Caco-2 (cell line): ENCODE results near the gene PSEN1. TPM values are rescaled to one million over a fixed set of nuclear protein-coding genes. Genes with fewer than 3 reads are reported as not detected.

Experiments
- BruUV-seq: library from RNA; stranded (reverse); fragments of 400-500 nt; replicated peaks from 2 replicates; lab custom pipeline; 2021; lab: Mats Ljungman, UMichigan
- CTCF ChIA-PET: fragments of 300-600 bp; sonication (Branson Sonifier 250); formaldehyde crosslinking; loops from one replicate; lab custom pipeline; 2022; ENCODE audit warnings: antibody characterized with exemption; lab: Charles Lee
- POLR2A ChIA-PET: fragments of 300-600 bp; sonication (Branson Sonifier 250); formaldehyde crosslinking; loops from one replicate; lab custom pipeline; 2022; ENCODE audit warnings: antibody characterized with exemption; lab: Charles Lee
- DNase-seq, 2 experiments: peaks; one replicate each; pipeline versions ENCODE4 v3.0.0 to v3.0.0-alpha.2; 2020 to 2022
- H3K27me3 ChIP-seq: replicated peaks from 2 replicates; pipeline ENCODE4 v1.6.0; 2011; ENCODE audit warnings: low read length; ENCODE audit not compliant: control insufficient read depth, insufficient read depth
- H3K36me3 ChIP-seq: 2 replicates; pipeline ENCODE4 v1.5.1; 2011; ENCODE audit warnings: low read length; ENCODE audit not compliant: control insufficient read depth, insufficient read depth
- H3K4me1 ChIP-seq: fragments of 250-450 bp; sonication (Bioruptor Pico); 2 replicates; pipeline ENCODE4 v1.5.1; 2020; ENCODE audit warnings: mild to moderate bottlenecking
- H3K4me3 ChIP-seq: 2 replicates; pipeline ENCODE4 v1.5.1; 2011; ENCODE audit warnings: low read depth, mild to moderate bottlenecking, control low read depth, low read length
- H3K9me3 ChIP-seq: fragments of 250-450 bp; sonication (Bioruptor Pico); 2 replicates; pipeline ENCODE4 v1.5.1; 2020; ENCODE audit warnings: mild to moderate bottlenecking, moderate library complexity
- H3K27ac Mint-ChIP-seq: one replicate; pipeline ENCODE4 v1.8.0; 2022; ENCODE audit warnings: mixed read lengths; ENCODE audit not compliant: unreplicated experiment
- H3K27me3 Mint-ChIP-seq: one replicate; pipeline ENCODE4 v1.8.0; 2022; ENCODE audit warnings: mixed read lengths; ENCODE audit not compliant: insufficient read depth, unreplicated experiment
- H3K36me3 Mint-ChIP-seq: one replicate; pipeline ENCODE4 v1.8.0; 2022; ENCODE audit warnings: mild to moderate bottlenecking, mixed read lengths; ENCODE audit not compliant: insufficient read depth, unreplicated experiment
- H3K4me1 Mint-ChIP-seq: one replicate; pipeline ENCODE4 v1.8.0; 2022; ENCODE audit warnings: low read depth, mixed read lengths; ENCODE audit not compliant: unreplicated experiment
- H3K4me3 Mint-ChIP-seq: one replicate; pipeline ENCODE4 v1.8.0; 2022; ENCODE audit warnings: mild to moderate bottlenecking, moderate library complexity, mixed read lengths; ENCODE audit not compliant: unreplicated experiment
- H3K9me3 Mint-ChIP-seq: one replicate; pipeline ENCODE4 v1.8.0; 2022; ENCODE audit warnings: mixed read lengths; ENCODE audit not compliant: unreplicated experiment
- intact Hi-C: fragments of 100-400 bp; cut with micrococcal nuclease; formaldehyde crosslinking; loops from one replicate; pipeline ENCODE4 v1.10.0; 2022; ENCODE audit not compliant: unreplicated experiment
- total RNA-seq: library from RNA; stranded (reverse); gene quantifications from 2 replicates; pipeline ENCODE4 v1.2.3, GENCODE V29; 2022
- TF ChIP-seq, protein P1 (sequence below), 2 experiments: fragments of 200-600 bp in 1 of 2; IDR thresholded peaks; 1 replicate in 1 of 2; 2 replicates in 1 of 2; pipeline versions ENCODE4 v1.5.1 to v1.8.0; 2011 to 2022; ENCODE audit warnings: antibody characterized with exemption in 1 of 2, control low read depth in 1 of 2, inconsistent platforms in 1 of 2, low read depth in 1 of 2, low read length in 1 of 2, mild to moderate bottlenecking in 1 of 2, moderate library complexity in 1 of 2; ENCODE audit not compliant: insufficient read depth in 1 of 2, severe bottlenecking in 1 of 2, unreplicated experiment in 1 of 2

Gene PSEN1
- total RNA-seq, 1 experiment from 2014 or later = 74.8 TPM

DNA sequence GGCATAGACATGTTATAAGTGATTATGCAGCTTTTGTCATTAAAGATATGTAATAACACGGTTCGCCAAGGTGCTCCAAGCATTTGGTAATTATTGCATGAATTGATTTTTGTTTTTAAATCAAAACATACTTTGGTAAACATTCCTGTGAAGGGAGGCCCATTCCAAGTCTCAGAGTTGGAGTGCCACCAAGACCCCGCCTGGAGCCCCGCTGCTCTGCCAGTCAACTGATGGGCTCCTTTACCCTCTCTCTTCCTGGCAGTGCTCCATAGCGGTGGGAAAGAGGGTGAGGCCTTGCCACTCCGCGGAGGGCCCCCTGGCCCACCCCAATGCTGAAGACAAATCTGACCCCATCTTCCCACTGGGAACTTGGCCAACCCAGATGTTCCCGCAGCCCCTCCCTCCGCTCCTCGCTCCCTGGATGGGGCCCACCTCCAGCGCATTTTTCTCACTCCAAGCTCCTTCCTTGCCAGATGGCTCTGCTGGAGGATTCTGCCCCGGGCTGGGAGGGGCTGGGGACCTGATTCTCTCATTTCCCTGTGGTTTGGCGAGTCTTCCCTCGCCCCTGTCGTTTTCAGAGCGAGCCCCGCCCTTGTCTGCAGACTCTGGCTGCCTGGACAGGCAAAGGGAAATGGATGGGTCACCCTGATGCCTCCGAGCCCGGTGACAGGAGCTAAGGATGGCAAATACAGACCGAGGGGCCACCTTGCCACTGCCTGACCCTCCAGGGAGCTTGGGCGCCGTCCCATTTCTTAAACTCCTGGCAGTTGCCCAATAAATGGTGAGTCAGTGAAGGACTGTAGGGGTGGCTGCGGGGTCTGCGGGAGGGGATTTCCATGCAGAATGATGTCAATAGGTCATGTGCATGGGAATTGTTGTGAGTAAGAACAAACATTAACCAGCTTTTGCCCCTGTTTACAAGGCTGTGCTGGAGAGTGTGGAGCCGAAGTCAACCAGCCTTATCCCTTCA lies 91.8 kb downstream of the PSEN1 start:
- Mint-ChIP-seq H3K36me3 (peaks cover 10% of the 10 kb centered on the region), H3K27ac (peak overlapping the region; percentile 42), H3K27me3 (no peaks in the 10 kb centered on the region), H3K4me3 (no peak overlapping the region), H3K9me3 (no peaks in the 10 kb centered on the region), H3K4me1 (no peaks in the 10 kb centered on the region)
- Histone ChIP-seq H3K9me3 (no peaks in the 10 kb centered on the region), H3K4me3 (no peak overlapping the region), H3K36me3 (no peaks in the 10 kb centered on the region; the same call in 1 of the 2 replicates), H3K27me3 (no peaks in the 10 kb centered on the region), H3K4me1 (no peaks in the 10 kb centered on the region; the same call in 1 of the 2 replicates)
- TF ChIP-seq, protein P1, sequence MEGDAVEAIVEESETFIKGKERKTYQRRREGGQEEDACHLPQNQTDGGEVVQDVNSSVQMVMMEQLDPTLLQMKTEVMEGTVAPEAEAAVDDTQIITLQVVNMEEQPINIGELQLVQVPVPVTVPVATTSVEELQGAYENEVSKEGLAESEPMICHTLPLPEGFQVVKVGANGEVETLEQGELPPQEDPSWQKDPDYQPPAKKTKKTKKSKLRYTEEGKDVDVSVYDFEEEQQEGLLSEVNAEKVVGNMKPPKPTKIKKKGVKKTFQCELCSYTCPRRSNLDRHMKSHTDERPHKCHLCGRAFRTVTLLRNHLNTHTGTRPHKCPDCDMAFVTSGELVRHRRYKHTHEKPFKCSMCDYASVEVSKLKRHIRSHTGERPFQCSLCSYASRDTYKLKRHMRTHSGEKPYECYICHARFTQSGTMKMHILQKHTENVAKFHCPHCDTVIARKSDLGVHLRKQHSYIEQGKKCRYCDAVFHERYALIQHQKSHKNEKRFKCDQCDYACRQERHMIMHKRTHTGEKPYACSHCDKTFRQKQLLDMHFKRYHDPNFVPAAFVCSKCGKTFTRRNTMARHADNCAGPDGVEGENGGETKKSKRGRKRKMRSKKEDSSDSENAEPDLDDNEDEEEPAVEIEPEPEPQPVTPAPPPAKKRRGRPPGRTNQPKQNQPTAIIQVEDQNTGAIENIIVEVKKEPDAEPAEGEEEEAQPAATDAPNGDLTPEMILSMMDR (IDR thresholded peaks at IDR 0.05; ENCODE audit: insufficient read depth in 1 of 2, low read depth in 1 of 2, low read length in 1 of 2, severe bottlenecking in 1 of 2, unreplicated experiment in 1 of 2) = no peak
- no TSS peak for BruUV-seq
- no peak for DNase-seq
- ChIA-PET POLR2A (no interaction called here), CTCF (no interaction called here)
- intact Hi-C loops = no loop called here

DNA sequence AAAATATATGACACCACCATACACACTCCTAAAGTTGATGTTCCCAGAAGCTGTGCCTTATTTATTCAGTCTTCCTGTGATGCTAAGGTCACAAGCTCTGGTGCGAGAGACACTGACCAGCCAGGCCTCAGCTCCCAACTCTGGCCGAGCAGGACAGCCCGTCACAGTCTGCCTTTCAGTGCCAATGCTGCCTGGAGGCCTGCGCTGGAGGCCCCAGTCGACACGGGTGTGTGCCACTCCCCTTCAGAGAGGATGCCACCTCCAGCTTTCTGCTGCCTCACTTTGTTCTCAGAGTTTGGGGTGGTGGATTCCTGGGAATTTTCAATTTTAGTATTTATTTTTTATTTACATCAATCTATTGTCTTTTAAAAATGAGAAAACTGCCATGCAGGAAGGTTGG lies 93.7 kb downstream of the PSEN1 start:
- Mint-ChIP-seq H3K9me3 (no peaks in the 10 kb centered on the region), H3K27ac (no peak overlapping the region), H3K4me1 (peaks cover under 1% of the 10 kb centered on the region), H3K36me3 (no peaks in the 10 kb centered on the region), H3K27me3 (no peaks in the 10 kb centered on the region), H3K4me3 (no peak overlapping the region)
- POLR2A ChIA-PET = interaction anchor here (0.6 kb wide), 1 partner anchor 339 kb away, joined by 3 read pairs; the partner anchor contains the start of gene ACOT2
- TF ChIP-seq, protein P1 (IDR thresholded peaks at IDR 0.05; ENCODE audit: insufficient read depth in 1 of 2, low read depth in 1 of 2, low read length in 1 of 2, severe bottlenecking in 1 of 2, unreplicated experiment in 1 of 2) = no peak
- no TSS peak for BruUV-seq
- Histone ChIP-seq H3K36me3 (no peaks in the 10 kb centered on the region; the same call in 1 of the 2 replicates), H3K9me3 (no peaks in the 10 kb centered on the region), H3K4me1 (peaks cover 7% of the 10 kb centered on the region), H3K27me3 (no peaks in the 10 kb centered on the region), H3K4me3 (no peak overlapping the region)
- no peak for DNase-seq
- intact Hi-C loops = no loop called here
- CTCF ChIA-PET = interaction anchor here (0.7 to 1.3 kb wide), 2 partner anchors 242 to 694 kb away, joined by 4 read pairs; no protein-coding TSS in a partner anchor

DNA sequence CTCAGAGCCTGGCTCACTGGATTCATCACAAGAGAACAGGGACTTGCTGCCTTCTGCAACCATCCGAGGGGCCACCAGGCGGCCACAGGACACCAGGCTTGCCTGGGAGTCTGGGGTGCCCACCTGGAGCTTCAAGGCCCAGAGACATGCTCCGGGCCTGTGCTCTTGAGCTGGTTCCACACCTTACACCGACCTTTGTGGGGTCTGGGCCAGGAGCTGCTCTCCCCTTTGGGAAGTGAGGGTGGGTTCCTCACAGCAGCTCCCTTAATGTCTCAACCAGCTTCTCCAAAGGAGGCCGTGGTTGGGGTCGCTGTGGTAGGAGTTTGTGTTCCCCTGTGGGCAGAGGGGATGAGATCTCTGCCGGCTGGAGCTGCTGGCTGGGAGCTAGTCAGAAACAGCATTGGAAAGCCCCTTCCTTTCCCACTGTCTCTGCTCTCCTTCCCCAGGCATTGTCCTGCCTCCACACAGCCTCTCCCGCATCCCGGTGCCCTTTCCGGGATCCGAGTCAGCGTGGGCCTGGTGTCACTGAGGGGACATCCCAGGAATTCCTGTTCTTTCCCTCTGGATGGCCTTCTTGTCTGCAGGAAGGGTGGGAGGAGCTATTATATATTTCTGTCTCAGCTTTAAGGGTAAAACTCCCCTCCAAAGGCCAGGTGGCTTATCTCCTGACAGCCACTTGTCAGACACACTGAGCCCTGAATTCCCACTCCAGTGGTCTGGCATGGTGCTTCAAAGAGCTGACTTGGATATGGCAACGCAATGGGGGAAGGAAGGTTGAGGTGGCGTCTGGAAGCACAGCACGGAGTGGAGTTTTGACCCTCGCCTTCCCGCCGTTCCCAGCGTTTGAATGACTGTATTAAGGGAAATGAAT lies 95.9 kb downstream of the PSEN1 start:
- Mint-ChIP-seq H3K4me1 (peaks cover 15% of the 10 kb centered on the region), H3K27ac (no peak overlapping the region), H3K27me3 (no peaks in the 10 kb centered on the region), H3K9me3 (no peaks in the 10 kb centered on the region), H3K36me3 (no peaks in the 10 kb centered on the region), H3K4me3 (no peak overlapping the region)
- Histone ChIP-seq H3K36me3 (no peaks in the 10 kb centered on the region), H3K4me3 (no peak overlapping the region), H3K9me3 (no peaks in the 10 kb centered on the region), H3K27me3 (no peaks in the 10 kb centered on the region), H3K4me1 (peaks cover 24% of the 10 kb centered on the region)
- ChIA-PET CTCF (interaction anchor here (0.6 to 1.0 kb wide), 4 partner anchors 26 to 240 kb away, joined by 3 to 8 read pairs (median 4); no protein-coding TSS in a partner anchor), POLR2A (no interaction called here)
- intact Hi-C loops = loop anchor here (1.0 kb wide), 1 partner anchor 240 kb away; no protein-coding TSS in a partner anchor
- BruUV-seq = no TSS peak
- DNase-seq = peak; percentile 67 to 68
- TF ChIP-seq, protein P1 (IDR thresholded peaks at IDR 0.05; ENCODE audit: insufficient read depth in 1 of 2, low read depth in 1 of 2, low read length in 1 of 2, severe bottlenecking in 1 of 2, unreplicated experiment in 1 of 2) = peak; percentile 46 to 71
